ENCODE data around the gene CLDN1. TPM values are rescaled to one million over a fixed set of nuclear protein-coding genes. Genes with fewer than 3 reads are reported as not detected.

Gene CLDN1
- total and polyA plus RNA-seq, 2 experiments from 2014 or later, result 46.9 to 106 TPM

GRCh38 chr3:190333961-190334360 lies 11.7 kb upstream of the CLDN1 start:
- Histone ChIP-seq H3K79me2 (no peaks in the 10 kb centered on the region), H2AFZ (no peak overlapping the region), H3K9me3 (ENCODE audit: low read depth) (no peaks in the 10 kb centered on the region), H3K4me3 (no peak overlapping the region), H4K20me1 (ENCODE audit: insufficient read depth, poor library complexity, severe bottlenecking) (no peaks in the 10 kb centered on the region), H3K36me3 (replicated peaks; ENCODE audit: insufficient read depth, low read depth) (no peaks in the 10 kb centered on the region), H3K9me2 (replicated peaks; ENCODE audit: insufficient read depth) (no peaks in the 10 kb centered on the region), H3K4me1 (ENCODE audit: insufficient read depth) (peaks cover 11% of the 10 kb centered on the region), H3K27ac (no peak overlapping the region), H3K4me2 (no peak overlapping the region), H3K27me3 (no peaks in the 10 kb centered on the region)
- DNase-seq (ENCODE audit: low spot score), result no peak
- TF ChIP-seq CTCF (IDR thresholded peaks at IDR 0.05; ENCODE audit: poor library complexity) (no peak), EZH2phosphoT487 (IDR thresholded peaks at IDR 0.05; ENCODE audit: low read depth, severe bottlenecking, unreplicated experiment) (no peak), EZH2 (IDR thresholded peaks at IDR 0.05; ENCODE audit: borderline replicate concordance) (no peak)
- 82% methylated on average over 1 of the region's 1 CpG for WGBS (ENCODE audit: low lambda C conversion rate, missing lambda C conversion rate)

GRCh38 chr3:190330936-190331734 lies 8.9 kb upstream of the CLDN1 start:
- 84% methylated on average over 3 of the region's 3 CpGs for WGBS (ENCODE audit: low lambda C conversion rate, missing lambda C conversion rate)

GRCh38 chr3:190326930-190327329 lies 4.7 kb upstream of the CLDN1 start:
- Histone ChIP-seq H4K20me1 (ENCODE audit: insufficient read depth, poor library complexity, severe bottlenecking) (no peaks in the 10 kb centered on the region), H3K36me3 (replicated peaks; ENCODE audit: insufficient read depth, low read depth) (no peaks in the 10 kb centered on the region), H3K4me2 (peak overlapping the region; percentile 9), H3K9me2 (replicated peaks; ENCODE audit: insufficient read depth) (no peaks in the 10 kb centered on the region), H3K4me1 (ENCODE audit: insufficient read depth) (peaks cover 11% of the 10 kb centered on the region), H2AFZ (no peak overlapping the region), H3K27ac (no peak overlapping the region), H3K27me3 (no peaks in the 10 kb centered on the region), H3K79me2 (no peaks in the 10 kb centered on the region), H3K9me3 (ENCODE audit: low read depth) (no peaks in the 10 kb centered on the region), H3K4me3 (no peak overlapping the region)
- 76% methylated on average over 4 of the region's 4 CpGs for WGBS (ENCODE audit: low lambda C conversion rate, missing lambda C conversion rate)
- TF ChIP-seq CTCF (IDR thresholded peaks at IDR 0.05; ENCODE audit: poor library complexity), result no peak
- TF ChIP-seq EZH2phosphoT487 (IDR thresholded peaks at IDR 0.05; ENCODE audit: low read depth, severe bottlenecking, unreplicated experiment), result no peak
- TF ChIP-seq EZH2 (IDR thresholded peaks at IDR 0.05; ENCODE audit: borderline replicate concordance), result no peak
- DNase-seq (ENCODE audit: low spot score), result no peak

More at GRCh38 chr3:190330936-190331734, 8.9 kb upstream of the CLDN1 start:
- Histone ChIP-seq H3K4me3 (no peak overlapping the region), H3K9me2 (replicated peaks; ENCODE audit: insufficient read depth) (no peaks in the 10 kb centered on the region), H3K9me3 (ENCODE audit: low read depth) (no peaks in the 10 kb centered on the region), H3K27ac (no peak overlapping the region), H3K27me3 (no peaks in the 10 kb centered on the region), H3K36me3 (replicated peaks; ENCODE audit: insufficient read depth, low read depth) (no peaks in the 10 kb centered on the region), H3K4me2 (peak overlapping the region; percentile 5), H4K20me1 (ENCODE audit: insufficient read depth, poor library complexity, severe bottlenecking) (no peaks in the 10 kb centered on the region), H3K79me2 (no peaks in the 10 kb centered on the region), H2AFZ (no peak overlapping the region), H3K4me1 (ENCODE audit: insufficient read depth) (peaks cover 10% of the 10 kb centered on the region)
- TF ChIP-seq EZH2phosphoT487 (IDR thresholded peaks at IDR 0.05; ENCODE audit: low read depth, severe bottlenecking, unreplicated experiment), result no peak
- no peak for TF ChIP-seq EZH2 (IDR thresholded peaks at IDR 0.05; ENCODE audit: borderline replicate concordance)
- TF ChIP-seq CTCF (IDR thresholded peaks at IDR 0.05; ENCODE audit: poor library complexity), result no peak
- DNase-seq (ENCODE audit: low spot score), result no peak

Data from hepatocyte (in vitro differentiated cells).